GM23338 (cell line): ENCODE data around the gene SLC16A6. TPM values are rescaled to one million over a fixed set of nuclear protein-coding genes. Genes with fewer than 3 reads are reported as not detected.

ENCODE experiments used
- ATAC-seq: fragments of 200-7000 bp; cut with Tn5 transposase; 3 replicates; pipeline ENCODE4 v1.9.1; 2020
- DNase-seq: peaks from one replicate; pipeline ENCODE4 v3.0.0-alpha.2; 2015; ENCODE audit warnings: low spot score
- H2AFZ ChIP-seq: fragments of 200-600 bp; sonication (generic); 2 replicates; pipeline ENCODE4 v1.8.0; 2016; ENCODE audit warnings: antibody characterized with exemption, mild to moderate bottlenecking, moderate library complexity
- H3F3A ChIP-seq: fragments of 200-600 bp; sonication (generic); replicated peaks from 2 replicates; pipeline ENCODE4 v1.8.0; 2017; ENCODE audit warnings: antibody characterized with exemption, mixed run types, low read depth
- H3K27ac ChIP-seq: fragments of 200-600 bp; sonication (generic); 2 replicates; pipeline ENCODE4 v1.6.1; 2016; ENCODE audit warnings: low read depth
- H3K27me3 ChIP-seq: fragments of 200-600 bp; sonication (generic); 2 replicates; pipeline ENCODE4 v1.8.0; 2016; ENCODE audit warnings: mild to moderate bottlenecking, mixed run types, moderate library complexity; ENCODE audit not compliant: insufficient read depth
- H3K36me3 ChIP-seq: fragments of 200-600 bp; sonication (generic); 2 replicates; pipeline ENCODE4 v1.8.0; 2016; ENCODE audit warnings: mild to moderate bottlenecking; ENCODE audit not compliant: insufficient read depth
- H3K4me1 ChIP-seq: fragments of 200-600 bp; sonication (generic); 2 replicates; pipeline ENCODE4 v1.8.0; 2016; ENCODE audit warnings: mild to moderate bottlenecking, moderate library complexity; ENCODE audit not compliant: insufficient read depth
- H3K4me2 ChIP-seq: fragments of 200-600 bp; sonication (generic); 2 replicates; pipeline ENCODE4 v1.7.1; 2017; ENCODE audit warnings: mixed run types
- H3K4me3 ChIP-seq: fragments of 200-600 bp; sonication (generic); 2 replicates; pipeline ENCODE4 v1.6.1; 2016; ENCODE audit warnings: mixed run types
- H3K79me2 ChIP-seq: fragments of 200-600 bp; sonication (generic); replicated peaks from 2 replicates; pipeline ENCODE4 v1.8.0; 2017; ENCODE audit warnings: mild to moderate bottlenecking; ENCODE audit not compliant: insufficient read depth
- H3K9me2 ChIP-seq: fragments of 200-600 bp; sonication (generic); 2 replicates; pipeline ENCODE4 v1.8.0; 2017; ENCODE audit not compliant: insufficient read depth
- H4K20me1 ChIP-seq: fragments of 200-600 bp; sonication (generic); replicated peaks from 2 replicates; pipeline ENCODE4 v1.8.0; 2017; ENCODE audit warnings: mild to moderate bottlenecking; ENCODE audit not compliant: insufficient read depth
- H3K27ac Mint-ChIP-seq: 2 replicates; pipeline ENCODE4 v1.8.0; 2020; ENCODE audit warnings: inconsistent platforms, mild to moderate bottlenecking, moderate library complexity, mixed read lengths
- H3K27me3 Mint-ChIP-seq: 3 replicates; pipeline ENCODE4 v1.8.0; 2022; ENCODE audit warnings: low read depth, mild to moderate bottlenecking, moderate library complexity, mixed read lengths, inconsistent platforms; ENCODE audit not compliant: insufficient read depth, poor library complexity
- H3K36me3 Mint-ChIP-seq: 3 replicates; pipeline ENCODE4 v1.8.0; 2021; ENCODE audit warnings: low read depth, mild to moderate bottlenecking, inconsistent platforms, moderate library complexity, mixed read lengths
- H3K4me1 Mint-ChIP-seq: 3 replicates; pipeline ENCODE4 v1.8.0; 2020; ENCODE audit warnings: mild to moderate bottlenecking, inconsistent platforms, mixed read lengths
- H3K4me3 Mint-ChIP-seq: 3 replicates; pipeline ENCODE4 v1.8.0; 2021; ENCODE audit warnings: moderate library complexity, mild to moderate bottlenecking, inconsistent platforms, mixed read lengths
- H3K9me3 Mint-ChIP-seq: 3 replicates; pipeline ENCODE4 v1.8.0; 2020; ENCODE audit warnings: moderate library complexity, mild to moderate bottlenecking, inconsistent platforms, mixed read lengths
- EZH2 ChIP-seq: fragments of 200-600 bp; sonication (generic); IDR thresholded peaks from one replicate; pipeline ENCODE4 v1.8.0; 2017; ENCODE audit warnings: antibody characterized with exemption, mild to moderate bottlenecking, low read depth; ENCODE audit not compliant: unreplicated experiment
- NANOG ChIP-seq: IDR thresholded peaks from 2 replicates; pipeline ENCODE4 v1.6.1; 2016; ENCODE audit warnings: antibody characterized with exemption, borderline replicate concordance
- POLR2AphosphoS5 ChIP-seq: IDR thresholded peaks from 2 replicates; pipeline ENCODE4 v1.6.1; 2016; ENCODE audit warnings: antibody characterized with exemption, low read depth
- REST ChIP-seq: IDR thresholded peaks from one replicate; pipeline ENCODE4 v1.6.1; 2018; ENCODE audit warnings: antibody characterized with exemption; ENCODE audit not compliant: unreplicated experiment
- STAT1 ChIP-seq: IDR thresholded peaks from one replicate; pipeline ENCODE4 v1.6.1; 2016; ENCODE audit warnings: antibody characterized with exemption; ENCODE audit not compliant: unreplicated experiment
- ZNF114 ChIP-seq: fragments of 250-450 bp; sonication (Bioruptor Pico); IDR thresholded peaks from 2 replicates; pipeline ENCODE4 v1.5.0; 2020; ENCODE audit warnings: mild to moderate bottlenecking, moderate library complexity
- ZNF331 ChIP-seq: fragments of 250-450 bp; sonication (Bioruptor Pico); IDR thresholded peaks from 2 replicates; pipeline ENCODE4 v1.5.0; 2020; ENCODE audit warnings: low read depth, mild to moderate bottlenecking, moderate library complexity
- ZNF462 ChIP-seq: fragments of 250-450 bp; sonication (Bioruptor Pico); IDR thresholded peaks from 2 replicates; pipeline ENCODE4 v1.5.0; 2020; ENCODE audit warnings: mild to moderate bottlenecking, moderate library complexity
- polyA plus RNA-seq: library from polyadenylated mRNA; unstranded; fragments of >200 nt; fragmentation: Nextera tagmentation; extraction: Ambion mirVana; gene quantifications from 2 replicates; pipeline ENCODE4 v1.2.1, GENCODE V29; 2016
- total RNA-seq: library from RNA; depleted of rRNA; stranded (reverse); fragments of >200 nt; shearing (Covaris generic); gene quantifications from 2 replicates; pipeline ENCODE4 v1.2.3, GENCODE V29; 2014

The SLC16A6 gene
- total and polyA plus RNA-seq, 2 experiments from 2014 or later = not detected

- Histone ChIP-seq H3F3A (no peaks in the 10 kb centered on the region), H3K27ac (no peak overlapping the region), H3K9me2 (no peaks in the 10 kb centered on the region), H2AFZ (no peak overlapping the region), H4K20me1 (no peaks in the 10 kb centered on the region), H3K27me3 (no peaks in the 10 kb centered on the region), H3K4me3 (peak overlapping the region; percentile 86), H3K79me2 (no peaks in the 10 kb centered on the region), H3K4me2 (peak overlapping the region; percentile 85), H3K36me3 (peaks cover 2% of the 10 kb centered on the region; the same call in 1 of the 2 replicates), H3K4me1 (no peaks in the 10 kb centered on the region)
- TF ChIP-seq STAT1 (no peak), POLR2AphosphoS5 (no peak), NANOG (no peak), ZNF114 (CRISPR knock-in tag) (no peak)
- DNase-seq = no peak
- Mint-ChIP-seq H3K4me1 (peaks cover 10% of the 10 kb centered on the region), H3K4me3 (peak overlapping the region; percentile 80), H3K36me3 (peaks cover 3% of the 10 kb centered on the region; the same call in 2 of the 3 replicates), H3K27ac (no peak overlapping the region), H3K27me3 (peaks cover 17% of the 10 kb centered on the region), H3K9me3 (no peaks in the 10 kb centered on the region)
- no peak for ATAC-seq
Measured at GRCh38 chr17:68248891-68249290, 42.0 kb downstream of the SLC16A6 start.

DNA sequence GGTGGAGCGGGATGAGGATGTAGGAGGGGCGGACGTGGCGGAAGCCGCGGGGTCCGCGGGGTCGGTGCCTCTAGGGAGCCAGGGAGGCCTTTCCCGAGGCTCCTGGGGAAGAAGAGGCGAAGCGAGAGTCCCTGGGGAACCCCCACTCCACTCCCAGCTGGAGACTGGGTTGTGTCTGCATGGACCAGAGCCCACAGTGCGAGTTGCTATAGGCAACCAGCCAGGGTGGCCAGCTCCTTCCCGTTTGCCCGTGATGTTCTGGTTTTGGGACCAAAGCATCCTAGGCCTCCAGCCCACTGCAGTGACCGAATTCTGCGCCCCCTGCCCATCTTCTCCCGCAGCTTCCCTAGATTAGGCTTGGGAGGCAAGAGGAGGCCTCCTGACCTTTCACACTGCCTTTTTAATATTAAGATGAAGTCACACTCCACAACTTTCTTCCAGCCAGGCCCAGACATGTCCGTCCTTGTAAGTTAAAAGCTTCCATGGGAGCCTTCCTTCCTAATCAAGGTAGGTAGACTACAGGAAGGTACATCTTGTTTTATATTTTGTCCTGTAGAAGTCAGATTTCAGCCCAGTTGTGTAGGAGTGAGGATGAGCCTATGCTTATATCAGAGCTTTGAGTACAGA is 42.6 kb downstream of the SLC16A6 start:
- Histone ChIP-seq H3K27me3 (no peaks in the 10 kb centered on the region), H4K20me1 (no peaks in the 10 kb centered on the region), H3K36me3 (no peaks in the 10 kb centered on the region), H2AFZ (peak overlapping the region; percentile 76; the same call in 1 of the 2 replicates), H3K4me1 (no peaks in the 10 kb centered on the region), H3K4me3 (peak overlapping the region; percentile 86), H3F3A (no peaks in the 10 kb centered on the region), H3K9me2 (no peaks in the 10 kb centered on the region), H3K27ac (no peak overlapping the region), H3K79me2 (no peaks in the 10 kb centered on the region), H3K4me2 (peak overlapping the region; percentile 85)
- Mint-ChIP-seq H3K4me1 (peaks cover 10% of the 10 kb centered on the region), H3K27ac (peak overlapping the region; percentile 8), H3K9me3 (no peaks in the 10 kb centered on the region), H3K36me3 (peaks cover 3% of the 10 kb centered on the region; the same call in 2 of the 3 replicates), H3K4me3 (peak overlapping the region; percentile 80), H3K27me3 (peaks cover 17% of the 10 kb centered on the region)
- DNase-seq (no peak), ATAC-seq (peak; percentile 24; the same call in 2 of the 3 replicates)
- TF ChIP-seq NANOG (no peak), EZH2 (no peak), REST (no peak), ZNF331 (CRISPR knock-in tag) (no peak), ZNF114 (CRISPR knock-in tag) (no peak), ZNF462 (CRISPR knock-in tag) (no peak)
